H1 (cell line): ENCODE results near the gene GYPA. TPM values are rescaled to one million over a fixed set of nuclear protein-coding genes. Genes with fewer than 3 reads are reported as not detected.

Source experiments
- CTCF ChIA-PET: fragments of 300-600 bp; sonication (Branson Sonifier 250); formaldehyde crosslinking; loops from one replicate; lab custom pipeline; 2021; ENCODE audit not compliant: partially characterized antibody; lab: Charles Lee
- POLR2A ChIA-PET: fragments of 300-600 bp; sonication (Branson Sonifier 250); formaldehyde crosslinking; loops from one replicate; lab custom pipeline; 2021; ENCODE audit warnings: inconsistent platforms; ENCODE audit not compliant: partially characterized antibody; lab: Charles Lee
- DNase-seq, 2 experiments: peaks; one replicate each; pipeline versions ENCODE4 v3.0.0 to v3.0.0-alpha.2; 2010 to 2022; ENCODE audit warnings: low spot score in 2 of 2, low read depth in 1 of 2, mixed read lengths in 1 of 2
- FAIRE-seq: peaks from 2 replicates; lab custom pipeline; 2011; peaks lifted over from hg19 to GRCh38; lab: Jason Lieb, UNC
- H2AFZ ChIP-seq: 2 replicates; pipeline ENCODE4 v1.8.1; 2012; ENCODE audit warnings: low read length, inconsistent platforms
- H2AK5ac ChIP-seq: 2 replicates; pipeline ENCODE4 v1.6.1; 2013; ENCODE audit warnings: low read depth, low read length
- H2BK120ac ChIP-seq: replicated peaks from 2 replicates; pipeline ENCODE3; 2013; ENCODE audit warnings: low read depth, low read length, inconsistent platforms
- H2BK12ac ChIP-seq: 2 replicates; pipeline ENCODE4 v1.6.1; 2013; ENCODE audit warnings: low read depth, low read length
- H2BK15ac ChIP-seq: 2 replicates; pipeline ENCODE4 v1.6.1; 2013; ENCODE audit warnings: low read length
- H2BK20ac ChIP-seq: 2 replicates; pipeline ENCODE4 v1.6.1; 2013; ENCODE audit warnings: low read length
- H2BK5ac ChIP-seq: 2 replicates; pipeline ENCODE4 v1.6.1; 2013; ENCODE audit warnings: low read depth, low read length
- H3K14ac ChIP-seq: 2 replicates; pipeline ENCODE4 v1.6.1; 2013; ENCODE audit warnings: inconsistent platforms; ENCODE audit not compliant: insufficient read length
- H3K18ac ChIP-seq: 2 replicates; pipeline ENCODE4 v1.6.1; 2013; ENCODE audit warnings: low read length; ENCODE audit errors: extremely low read depth
- H3K23ac ChIP-seq: 2 replicates; pipeline ENCODE4 v1.6.1; 2013; ENCODE audit warnings: inconsistent platforms; ENCODE audit not compliant: insufficient read length
- H3K23me2 ChIP-seq: 2 replicates; pipeline ENCODE4 v1.6.1; 2013; ENCODE audit warnings: low read depth, low read length
- H3K27ac ChIP-seq: 2 replicates; pipeline ENCODE4 v1.6.1; 2011; ENCODE audit warnings: low read depth, low read length, inconsistent platforms
- H3K27me3 ChIP-seq, 4 experiments: replicated peaks in 1 of 4; 1 replicate in 1 of 4; 2 replicates in 3 of 4; pipeline versions ENCODE4 v1.6.1 to v1.8.1; 2011 to 2013; ENCODE audit warnings: low read length in 3 of 4, mild to moderate bottlenecking in 3 of 4, inconsistent platforms in 2 of 4, mixed read lengths in 2 of 4, moderate library complexity in 1 of 4; ENCODE audit not compliant: control insufficient read depth in 3 of 4, insufficient read depth in 3 of 4; ENCODE audit errors: extremely low read depth in 1 of 4
- H3K36me3 ChIP-seq, 4 experiments: 2 replicates each; pipeline versions ENCODE4 v1.6.1 to v1.8.1; 2011 to 2013; ENCODE audit warnings: mild to moderate bottlenecking in 4 of 4, low read length in 3 of 4, moderate library complexity in 2 of 4, control low read depth in 1 of 4, inconsistent platforms in 1 of 4; ENCODE audit not compliant: insufficient read depth in 4 of 4, control insufficient read depth in 2 of 4
- H3K4ac ChIP-seq: replicated peaks from 2 replicates; pipeline ENCODE3; 2013; ENCODE audit warnings: low read length, low read depth, mixed read lengths, inconsistent platforms; ENCODE audit not compliant: insufficient read length
- H3K4me1 ChIP-seq, 4 experiments: replicated peaks in 1 of 4; 1 replicate in 1 of 4; 2 replicates in 3 of 4; pipeline versions ENCODE4 v1.6.1 to v1.8.1; 2011 to 2013; ENCODE audit warnings: low read length in 3 of 4, inconsistent platforms in 2 of 4, mixed read lengths in 1 of 4; ENCODE audit not compliant: insufficient read depth in 4 of 4, control insufficient read depth in 3 of 4
- H3K4me2 ChIP-seq, 2 experiments: 2 replicates each; pipeline versions ENCODE4 v1.6.1 to v1.8.1; 2011 to 2013; ENCODE audit warnings: low read depth in 2 of 2, low read length in 2 of 2, control low read depth in 1 of 2, inconsistent platforms in 1 of 2, mild to moderate bottlenecking in 1 of 2; ENCODE audit not compliant: insufficient read depth in 1 of 2
- H3K4me3 ChIP-seq, 4 experiments: fragments of 200-600, 300-600 bp in 1 of 4; sonication (generic), shearing (Covaris generic), sonication (Bioruptor Twin) in 1 of 4; 2 replicates each; pipeline versions ENCODE4 v1.5.1 to v1.8.1; 2011 to 2016; ENCODE audit warnings: low read length in 4 of 4, low read depth in 3 of 4, control low read depth in 2 of 4, inconsistent platforms in 2 of 4, mild to moderate bottlenecking in 2 of 4, mixed read lengths in 1 of 4, moderate library complexity in 1 of 4; ENCODE audit not compliant: insufficient read depth in 2 of 4; ENCODE audit errors: extremely low read depth in 1 of 4
- H3K56ac ChIP-seq: replicated peaks from 2 replicates; pipeline ENCODE3; 2013; ENCODE audit warnings: low read depth, mild to moderate bottlenecking, mixed read lengths, low read length, inconsistent platforms; ENCODE audit not compliant: insufficient read length
- H3K79me1 ChIP-seq: 2 replicates; pipeline ENCODE4 v1.6.1; 2013; ENCODE audit warnings: low read depth, low read length, control low read depth
- H3K79me2 ChIP-seq, 2 experiments: 2 replicates each; pipeline versions ENCODE4 v1.6.1 to v1.8.1; 2012 to 2013; ENCODE audit warnings: low read length in 2 of 2, mild to moderate bottlenecking in 2 of 2, inconsistent platforms in 1 of 2; ENCODE audit not compliant: insufficient read depth in 2 of 2, control insufficient read depth in 1 of 2
- H3K9ac ChIP-seq, 4 experiments: replicated peaks in 1 of 4; 1 replicate in 1 of 4; 2 replicates in 3 of 4; pipeline versions ENCODE4 v1.6.1 to v1.8.1; 2011 to 2013; ENCODE audit warnings: low read depth in 3 of 4, low read length in 3 of 4, control low read depth in 2 of 4, mild to moderate bottlenecking in 2 of 4, moderate library complexity in 2 of 4, inconsistent platforms in 1 of 4; ENCODE audit errors: extremely low read depth in 1 of 4
- H3K9me3 ChIP-seq, 2 experiments: 2 replicates each; pipeline versions ENCODE4 v1.6.1 to v1.8.1; 2012 to 2013; ENCODE audit warnings: mild to moderate bottlenecking in 2 of 2, moderate library complexity in 2 of 2, control low read depth in 1 of 2, inconsistent platforms in 1 of 2, low read depth in 1 of 2, low read length in 1 of 2, mixed read lengths in 1 of 2; ENCODE audit not compliant: insufficient read depth in 2 of 2
- H4K20me1 ChIP-seq, 2 experiments: replicated peaks in 1 of 2; 2 replicates each; pipeline versions ENCODE3 to v1.8.1; 2011 to 2013; ENCODE audit warnings: inconsistent platforms in 2 of 2, low read length in 2 of 2, mild to moderate bottlenecking in 1 of 2; ENCODE audit not compliant: insufficient read depth in 2 of 2, control insufficient read depth in 1 of 2
- H4K5ac ChIP-seq: 2 replicates; pipeline ENCODE4 v1.6.1; 2013; ENCODE audit warnings: low read length, low read depth, mixed read lengths, inconsistent platforms; ENCODE audit not compliant: insufficient read length
- H4K8ac ChIP-seq: 2 replicates; pipeline ENCODE4 v1.8.0; 2013; ENCODE audit warnings: mild to moderate bottlenecking, moderate library complexity, low read length, inconsistent platforms; ENCODE audit not compliant: insufficient read depth; ENCODE audit errors: extremely low read depth
- H4K91ac ChIP-seq: replicated peaks from 2 replicates; pipeline ENCODE3; 2013; ENCODE audit warnings: low read length, mixed read lengths, inconsistent platforms; ENCODE audit not compliant: insufficient read length
- CBX5 ChIP-seq: fragments of 300-800, 300-1000 bp; sonication (generic); IDR thresholded peaks from 2 replicates; pipeline ENCODE4 v1.7.1; 2016; ENCODE audit warnings: antibody characterized with exemption, low read length, low read depth
- E2F6 ChIP-seq: IDR thresholded peaks from 2 replicates; pipeline ENCODE4 v1.6.1; 2012; ENCODE audit warnings: inconsistent platforms
- GTF2F1 ChIP-seq: IDR thresholded peaks from 2 replicates; pipeline ENCODE4 v1.6.1; 2012; ENCODE audit warnings: low read depth, low read length, improper control_type of control experiment, borderline replicate concordance
- JUN ChIP-seq: IDR thresholded peaks from 2 replicates; pipeline ENCODE4 v1.6.1; 2011; ENCODE audit warnings: low read depth, mild to moderate bottlenecking, improper control_type of control experiment, low read length
- KDM4A ChIP-seq: IDR thresholded peaks from one replicate; pipeline ENCODE4 v1.7.1; 2012; ENCODE audit warnings: low read depth, mild to moderate bottlenecking, moderate library complexity, low read length, inconsistent platforms; ENCODE audit not compliant: severe bottlenecking
- MAFK ChIP-seq: IDR thresholded peaks from 2 replicates; pipeline ENCODE4 v1.6.1; 2012; ENCODE audit warnings: low read depth, mild to moderate bottlenecking, improper control_type of control experiment, low read length
- POLR2A ChIP-seq, 2 experiments: IDR thresholded peaks; 1 replicate in 1 of 2; 2 replicates in 1 of 2; pipeline ENCODE4 v1.6.1; 2011; ENCODE audit warnings: low read depth in 2 of 2, low read length in 2 of 2, mild to moderate bottlenecking in 2 of 2; ENCODE audit errors: control extremely low read depth in 1 of 2
- RBBP5 ChIP-seq: IDR thresholded peaks from 2 replicates; pipeline ENCODE4 v1.7.1; 2012; ENCODE audit warnings: low read depth, mild to moderate bottlenecking, inconsistent platforms, low read length, moderate library complexity, borderline replicate concordance
- RNF2 ChIP-seq: fragments of 200-900, 300-1000 bp; sonication (generic); IDR thresholded peaks from 2 replicates; pipeline ENCODE4 v1.7.1; 2016; ENCODE audit warnings: borderline replicate concordance, low read depth, mild to moderate bottlenecking, antibody characterized with exemption, low read length; ENCODE audit not compliant: poor library complexity, severe bottlenecking; ENCODE audit errors: missing control alignments
- SIX5 ChIP-seq: IDR thresholded peaks from 2 replicates; pipeline ENCODE4 v1.6.1; 2011; ENCODE audit warnings: mild to moderate bottlenecking, low read depth, low read length
- TEAD4 ChIP-seq: IDR thresholded peaks from 2 replicates; pipeline ENCODE4 v1.6.1; 2012; ENCODE audit warnings: low read depth, low read length, inconsistent platforms, mixed read lengths
- WGBS, 2 experiments: shearing (Covaris generic) in 1 of 2; methylation state at CpG; one replicate each; pipeline versions ENCODE4 v1.1.6 to v1.1.7; 2013 to 2015; ENCODE audit warnings: low lambda C conversion rate in 2 of 2, mixed read lengths in 2 of 2, inconsistent platforms in 1 of 2, low coverage in 1 of 2, missing lambda C conversion rate in 1 of 2; ENCODE audit not compliant: insufficient replicate concordance in 2 of 2, insufficient coverage in 1 of 2, insufficient read length in 1 of 2; ENCODE audit errors: extremely low coverage in 1 of 2, missing lambda C conversion rate in 1 of 2; 5-methylcytosine and 5-hydroxymethylcytosine counted together
- polyA plus RNA-seq, 7 experiments: library from polyadenylated mRNA; depleted of rRNA in 3 of 7; stranded (reverse) in 5 of 7; unstranded in 2 of 7; fragments of >200 nt in 5 of 7; fragments of 200-250 nt in 2 of 7; gene quantifications; 1 replicate in 5 of 7; 2 replicates in 1 of 7; 4 replicates in 1 of 7; pipeline versions ENCODE4 v1.2.1 to v1.2.3, GENCODE V29; 2011 to 2013; ENCODE audit warnings: missing spikeins in 2 of 7, mixed read lengths in 2 of 7
- total RNA-seq: library from RNA; stranded (reverse); fragmentation: NEBNext Ultra II Directional; extraction: Animal tissue kit (Norgen Biotek cat#: 25700); gene quantifications from 2 replicates; pipeline ENCODE4 v1.2.1, GENCODE V29; 2021

The GYPA gene
- total and polyA plus RNA-seq, 2 of the 8 experiments (the other 6 are each of a cell fraction or from before 2014, with no cell fraction given), result not detected

- no peaks in the 10 kb centered on the region for H3K79me1 ChIP-seq
- WGBS, 2 experiments, result 87% methylated on average over 8 of the region's 8 CpGs; no CpG with 5 or more reads in 1 of the 2 experiments
- H4K8ac ChIP-seq, result no peak overlapping the region
- no peak overlapping the region for H2BK5ac ChIP-seq
- ChIA-PET CTCF (no interaction called here), POLR2A (no interaction called here)
- DNase-seq (no peak), FAIRE-seq (no peak)
- H2AK5ac ChIP-seq, result no peak overlapping the region
- H3K18ac ChIP-seq, result no peak overlapping the region
- no peaks in the 10 kb centered on the region for H3K36me3 ChIP-seq
- H3K27ac ChIP-seq, result no peak overlapping the region
- H2AFZ ChIP-seq, result 0 out of 2 replicates have a peak overlapping the region, but pooled peaks have one; percentile 7
- no peaks in the 10 kb centered on the region for H3K23me2 ChIP-seq
- H3K4me3 ChIP-seq, result no peak overlapping the region
- TF ChIP-seq TEAD4, result no peak
- TF ChIP-seq RNF2, result no peak
- TF ChIP-seq CBX5, result no peak
- no peak for TF ChIP-seq MAFK
- TF ChIP-seq POLR2A (IDR thresholded peaks at IDR 0.05; ENCODE audit: control extremely low read depth in 1 of 2, low read depth in 2 of 2, low read length in 2 of 2), result no peak
- TF ChIP-seq E2F6, result no peak
- no peak for TF ChIP-seq JUN
- no peak for TF ChIP-seq KDM4A
- TF ChIP-seq RBBP5, result no peak
- no peak for TF ChIP-seq GTF2F1
- TF ChIP-seq SIX5, result no peak
- H3K23ac ChIP-seq, result no peak overlapping the region
- H2BK12ac ChIP-seq, result no peak overlapping the region
- no peak overlapping the region for H2BK120ac ChIP-seq
- no peak overlapping the region for H4K5ac ChIP-seq
- no peak overlapping the region for H3K4me2 ChIP-seq
- H3K9me3 ChIP-seq, result no peaks in the 10 kb centered on the region; a peak in 1 of 4 replicates
- no peak overlapping the region for H2BK20ac ChIP-seq
- H3K79me2 ChIP-seq, result no peaks in the 10 kb centered on the region
- H4K91ac ChIP-seq, result no peak overlapping the region
- H2BK15ac ChIP-seq, result no peak overlapping the region
- no peak overlapping the region for H3K9ac ChIP-seq
- no peaks in the 10 kb centered on the region; a peak in 2 of 7 replicates for H3K27me3 ChIP-seq
- no peak overlapping the region for H3K14ac ChIP-seq
- H3K4ac ChIP-seq, result no peak overlapping the region
- no peaks in the 10 kb centered on the region for H4K20me1 ChIP-seq
- no peak overlapping the region for H3K56ac ChIP-seq
- peaks cover 0 to 3% (median 1%) of the 10 kb centered on the region in 4 experiments; a peak in 1 of 7 replicates for H3K4me1 ChIP-seq
Observed at GRCh38 chr4:144181391-144181790, 40.9 kb upstream of the GYPA start.
